ENCODE data around the gene CERS6.

- TF ChIP-seq CTCF (conservative IDR thresholded peaks at IDR 0.05) (no peak), EZH2 (IDR thresholded peaks at IDR 0.05; ENCODE audit: low read depth) (no peak)
Measured at GRCh38 chr2:168613551-168613950, 157.5 kb downstream of the CERS6 start.
